ENCODE measurements around the gene GOLGA3.

DNA sequence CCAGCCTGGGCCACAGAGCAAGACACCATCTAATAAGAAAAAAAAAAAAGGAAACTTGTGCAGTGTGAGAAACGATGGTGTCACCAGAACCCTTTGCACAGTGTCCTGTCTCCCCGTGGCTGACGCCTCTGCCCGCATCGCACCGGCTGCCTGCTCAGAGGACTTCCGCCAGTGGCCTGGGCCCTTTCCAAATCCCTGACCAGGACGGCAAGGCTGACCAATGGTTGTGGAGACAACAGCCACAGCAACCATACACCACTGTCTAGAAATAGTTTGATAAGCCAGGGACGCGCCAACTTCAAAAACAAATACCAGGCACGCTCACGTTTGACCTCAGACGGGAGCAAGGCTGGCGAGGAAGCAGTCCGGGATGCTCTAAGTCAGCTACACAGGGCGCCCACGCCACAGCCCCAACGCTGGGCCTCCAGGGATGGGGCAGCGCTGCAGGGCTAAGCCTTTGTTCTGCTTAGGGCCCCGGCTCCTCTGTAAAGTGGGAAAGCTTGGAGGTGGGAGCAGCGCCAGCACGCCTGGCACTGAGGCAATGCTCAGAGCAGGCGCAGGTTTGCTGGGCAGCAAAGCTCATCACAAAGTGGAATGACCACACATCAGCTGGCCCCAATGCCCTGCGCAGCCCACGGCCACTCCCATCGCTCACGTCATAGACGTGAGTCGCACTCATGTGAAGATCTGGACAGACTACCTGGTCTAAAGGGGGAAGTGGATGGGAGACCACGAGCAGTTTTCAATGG is 105.5 kb downstream of the GOLGA3 start:
- TF ChIP-seq, protein P1, sequence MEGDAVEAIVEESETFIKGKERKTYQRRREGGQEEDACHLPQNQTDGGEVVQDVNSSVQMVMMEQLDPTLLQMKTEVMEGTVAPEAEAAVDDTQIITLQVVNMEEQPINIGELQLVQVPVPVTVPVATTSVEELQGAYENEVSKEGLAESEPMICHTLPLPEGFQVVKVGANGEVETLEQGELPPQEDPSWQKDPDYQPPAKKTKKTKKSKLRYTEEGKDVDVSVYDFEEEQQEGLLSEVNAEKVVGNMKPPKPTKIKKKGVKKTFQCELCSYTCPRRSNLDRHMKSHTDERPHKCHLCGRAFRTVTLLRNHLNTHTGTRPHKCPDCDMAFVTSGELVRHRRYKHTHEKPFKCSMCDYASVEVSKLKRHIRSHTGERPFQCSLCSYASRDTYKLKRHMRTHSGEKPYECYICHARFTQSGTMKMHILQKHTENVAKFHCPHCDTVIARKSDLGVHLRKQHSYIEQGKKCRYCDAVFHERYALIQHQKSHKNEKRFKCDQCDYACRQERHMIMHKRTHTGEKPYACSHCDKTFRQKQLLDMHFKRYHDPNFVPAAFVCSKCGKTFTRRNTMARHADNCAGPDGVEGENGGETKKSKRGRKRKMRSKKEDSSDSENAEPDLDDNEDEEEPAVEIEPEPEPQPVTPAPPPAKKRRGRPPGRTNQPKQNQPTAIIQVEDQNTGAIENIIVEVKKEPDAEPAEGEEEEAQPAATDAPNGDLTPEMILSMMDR (IDR thresholded peaks at IDR 0.05; ENCODE audit: low read depth, low read length, missing input control): no peak
- TF ChIP-seq TAF1 (conservative IDR thresholded peaks at IDR 0.05) (no peak), EGR1 (IDR thresholded peaks at IDR 0.05; ENCODE audit: low read depth in 2 of 2) (no peak), JUND (IDR thresholded peaks at IDR 0.05) (no peak), RXRA (IDR thresholded peaks at IDR 0.05) (no peak), YY1 (IDR thresholded peaks at IDR 0.05) (no peak), GABPA (IDR thresholded peaks at IDR 0.05 in 1 of 2, conservative IDR thresholded peaks at IDR 0.05 in 1 of 2) (no peak), SP1 (IDR thresholded peaks at IDR 0.05) (no peak), RAD21 (IDR thresholded peaks at IDR 0.05) (no peak)
- TF ChIP-seq, protein P2, sequence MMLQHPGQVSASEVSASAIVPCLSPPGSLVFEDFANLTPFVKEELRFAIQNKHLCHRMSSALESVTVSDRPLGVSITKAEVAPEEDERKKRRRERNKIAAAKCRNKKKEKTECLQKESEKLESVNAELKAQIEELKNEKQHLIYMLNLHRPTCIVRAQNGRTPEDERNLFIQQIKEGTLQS (IDR thresholded peaks at IDR 0.05): no peak
- TF ChIP-seq, protein P3, sequence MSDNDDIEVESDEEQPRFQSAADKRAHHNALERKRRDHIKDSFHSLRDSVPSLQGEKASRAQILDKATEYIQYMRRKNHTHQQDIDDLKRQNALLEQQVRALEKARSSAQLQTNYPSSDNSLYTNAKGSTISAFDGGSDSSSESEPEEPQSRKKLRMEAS (IDR thresholded peaks at IDR 0.05): no peak
- TF ChIP-seq, protein P4, sequence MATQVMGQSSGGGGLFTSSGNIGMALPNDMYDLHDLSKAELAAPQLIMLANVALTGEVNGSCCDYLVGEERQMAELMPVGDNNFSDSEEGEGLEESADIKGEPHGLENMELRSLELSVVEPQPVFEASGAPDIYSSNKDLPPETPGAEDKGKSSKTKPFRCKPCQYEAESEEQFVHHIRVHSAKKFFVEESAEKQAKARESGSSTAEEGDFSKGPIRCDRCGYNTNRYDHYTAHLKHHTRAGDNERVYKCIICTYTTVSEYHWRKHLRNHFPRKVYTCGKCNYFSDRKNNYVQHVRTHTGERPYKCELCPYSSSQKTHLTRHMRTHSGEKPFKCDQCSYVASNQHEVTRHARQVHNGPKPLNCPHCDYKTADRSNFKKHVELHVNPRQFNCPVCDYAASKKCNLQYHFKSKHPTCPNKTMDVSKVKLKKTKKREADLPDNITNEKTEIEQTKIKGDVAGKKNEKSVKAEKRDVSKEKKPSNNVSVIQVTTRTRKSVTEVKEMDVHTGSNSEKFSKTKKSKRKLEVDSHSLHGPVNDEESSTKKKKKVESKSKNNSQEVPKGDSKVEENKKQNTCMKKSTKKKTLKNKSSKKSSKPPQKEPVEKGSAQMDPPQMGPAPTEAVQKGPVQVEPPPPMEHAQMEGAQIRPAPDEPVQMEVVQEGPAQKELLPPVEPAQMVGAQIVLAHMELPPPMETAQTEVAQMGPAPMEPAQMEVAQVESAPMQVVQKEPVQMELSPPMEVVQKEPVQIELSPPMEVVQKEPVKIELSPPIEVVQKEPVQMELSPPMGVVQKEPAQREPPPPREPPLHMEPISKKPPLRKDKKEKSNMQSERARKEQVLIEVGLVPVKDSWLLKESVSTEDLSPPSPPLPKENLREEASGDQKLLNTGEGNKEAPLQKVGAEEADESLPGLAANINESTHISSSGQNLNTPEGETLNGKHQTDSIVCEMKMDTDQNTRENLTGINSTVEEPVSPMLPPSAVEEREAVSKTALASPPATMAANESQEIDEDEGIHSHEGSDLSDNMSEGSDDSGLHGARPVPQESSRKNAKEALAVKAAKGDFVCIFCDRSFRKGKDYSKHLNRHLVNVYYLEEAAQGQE (IDR thresholded peaks at IDR 0.05): no peak
- TF ChIP-seq, protein P5, sequence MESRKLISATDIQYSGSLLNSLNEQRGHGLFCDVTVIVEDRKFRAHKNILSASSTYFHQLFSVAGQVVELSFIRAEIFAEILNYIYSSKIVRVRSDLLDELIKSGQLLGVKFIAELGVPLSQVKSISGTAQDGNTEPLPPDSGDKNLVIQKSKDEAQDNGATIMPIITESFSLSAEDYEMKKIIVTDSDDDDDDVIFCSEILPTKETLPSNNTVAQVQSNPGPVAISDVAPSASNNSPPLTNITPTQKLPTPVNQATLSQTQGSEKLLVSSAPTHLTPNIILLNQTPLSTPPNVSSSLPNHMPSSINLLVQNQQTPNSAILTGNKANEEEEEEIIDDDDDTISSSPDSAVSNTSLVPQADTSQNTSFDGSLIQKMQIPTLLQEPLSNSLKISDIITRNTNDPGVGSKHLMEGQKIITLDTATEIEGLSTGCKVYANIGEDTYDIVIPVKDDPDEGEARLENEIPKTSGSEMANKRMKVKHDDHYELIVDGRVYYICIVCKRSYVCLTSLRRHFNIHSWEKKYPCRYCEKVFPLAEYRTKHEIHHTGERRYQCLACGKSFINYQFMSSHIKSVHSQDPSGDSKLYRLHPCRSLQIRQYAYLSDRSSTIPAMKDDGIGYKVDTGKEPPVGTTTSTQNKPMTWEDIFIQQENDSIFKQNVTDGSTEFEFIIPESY (IDR thresholded peaks at IDR 0.05): no peak
